VCaP (cell line): ENCODE measurements around the gene NPTX2.

Experiments used
- H3K27ac ChIP-seq: fragments of 450-650 bp; 2 replicates; pipeline ENCODE4 v1.5.1; 2017
- TF ChIP-seq, protein P1 (sequence below): fragments of 450-650 bp; conservative IDR thresholded peaks from 2 replicates; pipeline ENCODE4 v1.5.1; 2017; ENCODE audit warnings: mild to moderate bottlenecking, moderate library complexity

Gene NPTX2

GRCh38 chr7:98599886-98600285, 17.2 kb upstream of the NPTX2 start:
- H3K27ac ChIP-seq: no peak overlapping the region
- TF ChIP-seq, protein P1, sequence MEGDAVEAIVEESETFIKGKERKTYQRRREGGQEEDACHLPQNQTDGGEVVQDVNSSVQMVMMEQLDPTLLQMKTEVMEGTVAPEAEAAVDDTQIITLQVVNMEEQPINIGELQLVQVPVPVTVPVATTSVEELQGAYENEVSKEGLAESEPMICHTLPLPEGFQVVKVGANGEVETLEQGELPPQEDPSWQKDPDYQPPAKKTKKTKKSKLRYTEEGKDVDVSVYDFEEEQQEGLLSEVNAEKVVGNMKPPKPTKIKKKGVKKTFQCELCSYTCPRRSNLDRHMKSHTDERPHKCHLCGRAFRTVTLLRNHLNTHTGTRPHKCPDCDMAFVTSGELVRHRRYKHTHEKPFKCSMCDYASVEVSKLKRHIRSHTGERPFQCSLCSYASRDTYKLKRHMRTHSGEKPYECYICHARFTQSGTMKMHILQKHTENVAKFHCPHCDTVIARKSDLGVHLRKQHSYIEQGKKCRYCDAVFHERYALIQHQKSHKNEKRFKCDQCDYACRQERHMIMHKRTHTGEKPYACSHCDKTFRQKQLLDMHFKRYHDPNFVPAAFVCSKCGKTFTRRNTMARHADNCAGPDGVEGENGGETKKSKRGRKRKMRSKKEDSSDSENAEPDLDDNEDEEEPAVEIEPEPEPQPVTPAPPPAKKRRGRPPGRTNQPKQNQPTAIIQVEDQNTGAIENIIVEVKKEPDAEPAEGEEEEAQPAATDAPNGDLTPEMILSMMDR: no peak

DNA sequence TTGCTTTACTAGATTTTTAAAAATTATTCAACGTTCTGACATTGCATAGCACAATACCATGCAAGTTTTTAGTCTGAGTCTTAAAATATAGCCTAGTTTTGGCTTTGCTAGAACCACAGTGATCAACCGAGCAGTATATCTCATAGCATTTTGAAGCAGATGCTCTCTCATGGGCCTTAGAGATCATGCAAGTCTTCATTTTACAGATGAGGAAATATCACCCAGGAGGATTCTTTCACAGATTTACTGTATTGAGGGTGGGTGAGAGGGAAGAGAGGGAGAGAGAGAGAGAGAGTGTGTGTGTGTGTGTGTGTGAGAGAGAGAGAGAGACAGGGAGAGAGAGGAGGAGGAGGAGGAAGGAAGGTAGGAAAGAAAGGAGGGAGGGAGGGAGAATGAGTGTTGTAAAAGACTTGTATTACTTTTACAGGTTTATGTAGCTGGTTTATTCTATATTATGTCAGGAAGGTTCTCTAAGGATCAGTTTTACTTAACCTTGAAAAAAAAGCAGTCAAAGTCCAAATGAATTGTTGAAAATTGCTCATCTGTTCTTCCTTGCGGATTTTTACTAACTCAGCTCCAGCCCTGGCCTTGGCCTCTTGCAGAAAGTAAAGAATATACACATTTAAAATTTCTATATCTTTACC, 14.2 kb upstream of the NPTX2 start:
- TF ChIP-seq, protein P1: no peak
- no peak overlapping the region for H3K27ac ChIP-seq

GRCh38 chr7:98603399-98603788, 13.7 kb upstream of the NPTX2 start:
- H3K27ac ChIP-seq: no peak overlapping the region
- TF ChIP-seq, protein P1: no peak

DNA sequence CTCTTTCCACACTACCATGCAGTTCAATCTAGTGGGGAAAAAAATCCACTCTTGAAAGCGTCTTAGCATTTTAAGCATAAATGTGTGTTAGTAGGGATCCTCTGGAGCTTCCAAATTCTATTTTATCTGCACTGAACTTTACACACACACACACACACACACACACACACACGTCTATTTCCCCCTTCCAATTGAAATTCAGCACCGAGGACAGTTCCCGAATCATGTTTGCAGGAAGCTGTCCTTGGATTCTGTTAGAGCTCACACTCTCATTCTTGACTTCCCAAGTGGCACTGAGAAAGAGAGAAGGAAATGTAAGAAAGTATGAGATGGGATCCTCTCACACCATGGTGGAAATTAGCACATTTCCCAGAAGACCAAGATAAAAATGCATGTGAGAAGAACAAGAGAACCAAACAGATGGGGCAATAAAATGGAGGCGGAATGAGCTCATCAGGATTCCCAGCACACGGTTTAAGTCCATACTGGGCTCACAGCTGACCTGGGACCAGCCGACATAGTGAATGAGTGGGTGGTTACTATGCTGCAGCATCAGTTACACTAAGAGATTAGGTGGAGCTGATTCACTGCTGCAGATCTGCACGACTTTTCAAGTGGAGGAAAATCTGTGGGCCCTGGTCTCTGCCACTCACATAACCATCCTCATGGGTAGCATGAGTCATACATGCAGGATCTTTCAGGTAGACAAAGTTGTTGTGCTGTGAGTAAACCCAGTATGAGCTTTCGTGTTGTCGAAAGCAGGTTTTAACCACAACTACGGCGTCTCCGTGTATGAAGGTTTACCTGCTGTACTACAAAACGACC, 3.3 kb upstream of the NPTX2 start:
- H3K27ac ChIP-seq: no peak overlapping the region
- TF ChIP-seq, protein P1: no peak

DNA sequence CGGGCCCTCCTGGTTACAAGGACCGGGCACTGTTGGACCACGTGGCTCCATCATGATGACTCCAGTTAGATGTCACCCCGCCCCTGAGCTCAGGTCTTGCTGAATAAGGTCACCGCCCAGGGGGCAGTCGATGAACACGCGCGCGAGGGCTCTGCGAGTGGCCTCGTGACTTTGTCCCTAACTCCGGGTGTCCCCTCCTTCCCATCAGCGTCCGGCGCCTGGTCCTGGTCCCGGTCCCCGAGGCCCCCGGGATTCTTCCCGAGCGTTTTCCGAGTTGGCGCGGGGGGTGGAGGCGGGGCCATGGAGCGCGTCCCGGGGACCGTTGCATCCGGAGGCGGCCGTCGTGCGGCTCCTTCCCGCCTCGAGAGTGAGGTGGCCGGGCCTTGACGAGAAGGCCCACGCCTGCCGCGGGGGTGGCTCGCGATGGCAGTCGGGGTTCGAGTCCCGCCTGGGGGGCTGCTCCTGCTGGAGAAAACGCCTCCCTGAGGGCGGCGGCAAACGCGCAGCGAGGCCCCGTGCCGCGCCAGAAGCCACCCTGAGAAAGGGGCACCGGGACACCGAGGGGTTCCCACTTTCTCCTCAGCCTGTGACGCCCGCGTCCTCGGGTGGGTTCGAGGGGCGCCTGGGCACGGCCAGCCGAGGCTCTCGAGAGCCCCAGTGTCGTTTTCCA, 569 bp upstream of the NPTX2 start:
- TF ChIP-seq, protein P1: no peak
- no peak overlapping the region for H3K27ac ChIP-seq

DNA sequence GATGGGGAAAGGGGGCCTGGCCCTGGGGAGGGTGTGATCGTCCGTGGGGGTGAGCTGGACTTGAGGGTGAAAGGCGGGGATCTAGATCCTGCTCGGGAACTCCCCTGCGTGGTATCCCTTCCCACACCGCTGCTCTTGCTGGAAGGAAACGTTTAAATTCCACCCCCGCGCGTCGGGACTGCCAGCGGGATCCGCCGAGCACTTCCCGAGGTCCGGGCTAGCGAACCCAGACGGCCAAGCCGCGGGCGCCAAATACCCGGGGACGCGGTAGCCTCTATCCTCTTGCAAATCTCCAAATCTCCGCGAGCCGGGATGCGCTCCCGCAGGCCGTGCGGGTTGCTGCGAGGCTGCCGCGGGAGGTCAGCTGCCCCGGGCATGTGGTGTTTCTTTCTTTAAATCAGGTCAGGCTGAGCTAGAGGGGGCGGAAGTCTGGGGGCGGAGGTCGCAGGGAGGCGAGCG, 904 bp downstream of the NPTX2 start:
- H3K27ac ChIP-seq: no peak overlapping the region; the same call in 1 of the 2 replicates
- TF ChIP-seq, protein P1: no peak

- TF ChIP-seq, protein P1: no peak
- no peak overlapping the region for H3K27ac ChIP-seq
Observed at GRCh38 chr7:98618786-98619185, 1.7 kb downstream of the NPTX2 start.
